PC-9 (cell line): ENCODE data around the gene OXT. TPM values are rescaled to one million over a fixed set of nuclear protein-coding genes. Genes with fewer than 3 reads are reported as not detected.

Experiments used
- BruUV-seq: library from RNA; stranded (reverse); fragments of 400-500 nt; replicated peaks from 2 replicates; lab custom pipeline; 2021; lab: Mats Ljungman, UMichigan
- CTCF ChIA-PET: fragments of 300-600 bp; sonication (Branson Sonifier 250); formaldehyde crosslinking; loops from one replicate; lab custom pipeline; 2022; ENCODE audit warnings: antibody characterized with exemption; lab: Charles Lee
- POLR2A ChIA-PET: fragments of 300-600 bp; sonication (Branson Sonifier 250); formaldehyde crosslinking; loops from one replicate; lab custom pipeline; 2022; ENCODE audit warnings: antibody characterized with exemption; ENCODE audit not compliant: unreplicated experiment; lab: Charles Lee
- DNase-seq, 2 experiments: peaks; one replicate each; pipeline versions ENCODE4 v3.0.0 to v3.0.0-alpha.2; 2015 to 2022; ENCODE audit warnings: mixed read lengths in 1 of 2
- H2AFZ ChIP-seq: fragments of 200-600 bp; sonication (generic); 2 replicates; pipeline ENCODE4 v1.8.1; 2017; ENCODE audit warnings: antibody characterized with exemption
- H3F3A ChIP-seq: fragments of 200-600 bp; sonication (generic); 2 replicates; pipeline ENCODE4 v1.8.1; 2017; ENCODE audit warnings: antibody characterized with exemption, mild to moderate bottlenecking, low read depth; ENCODE audit not compliant: insufficient read depth
- H3K27ac ChIP-seq: fragments of 200-600 bp; sonication (generic); 2 replicates; pipeline ENCODE4 v1.6.1; 2016; ENCODE audit warnings: mixed run types
- H3K27me3 ChIP-seq: fragments of 200-600 bp; sonication (generic); 2 replicates; pipeline ENCODE4 v1.6.1; 2016; ENCODE audit warnings: low read depth, mixed run types; ENCODE audit not compliant: insufficient read depth
- H3K36me3 ChIP-seq: fragments of 200-600 bp; sonication (generic); 2 replicates; pipeline ENCODE4 v1.6.1; 2016; ENCODE audit warnings: low read depth, mixed run types
- H3K4me1 ChIP-seq: fragments of 200-600 bp; sonication (generic); replicated peaks from 2 replicates; pipeline ENCODE4 v1.6.1; 2016; ENCODE audit warnings: mixed run types; ENCODE audit not compliant: insufficient read depth
- H3K4me2 ChIP-seq: fragments of 200-600 bp; sonication (generic); 2 replicates; pipeline ENCODE4 v1.6.1; 2017; ENCODE audit warnings: mixed run types
- H3K4me3 ChIP-seq: fragments of 200-600 bp; sonication (generic); 2 replicates; pipeline ENCODE4 v1.6.1; 2016; ENCODE audit warnings: mixed run types
- H3K79me2 ChIP-seq: fragments of 200-600 bp; sonication (generic); 2 replicates; pipeline ENCODE4 v1.6.1; 2017; ENCODE audit warnings: low read depth, mixed run types
- H3K9me2 ChIP-seq: fragments of 200-600 bp; sonication (generic); 2 replicates; pipeline ENCODE4 v1.8.1; 2017; ENCODE audit warnings: mild to moderate bottlenecking; ENCODE audit not compliant: insufficient read depth
- H3K9me3 ChIP-seq: fragments of 200-600 bp; sonication (generic); 2 replicates; pipeline ENCODE4 v1.8.1; 2016; ENCODE audit warnings: low read depth; ENCODE audit not compliant: insufficient read depth
- H4K20me1 ChIP-seq: fragments of 200-600 bp; sonication (generic); 2 replicates; pipeline ENCODE4 v1.8.1; 2017; ENCODE audit not compliant: insufficient read depth
- CTCF ChIP-seq: fragments of 200-600 bp; sonication (generic); conservative IDR thresholded peaks from 2 replicates; pipeline ENCODE4 v1.6.1; 2017; ENCODE audit warnings: mixed run types, antibody characterized with exemption, mild to moderate bottlenecking, moderate library complexity
- EZH2 ChIP-seq: fragments of 200-600 bp; sonication (generic); IDR thresholded peaks from 2 replicates; pipeline ENCODE4 v1.8.0; 2017; ENCODE audit warnings: antibody characterized with exemption, low read depth
- intact Hi-C: fragments of 100-400 bp; cut with micrococcal nuclease; formaldehyde crosslinking; loops from one replicate; pipeline ENCODE4 v1.10.0; 2022; ENCODE audit not compliant: unreplicated experiment
- total RNA-seq: library from RNA; stranded (reverse); gene quantifications from 2 replicates; pipeline ENCODE4 v1.2.3, GENCODE V29; 2021

OXT gene
- total RNA-seq, 1 experiment from 2014 or later = not detected

- H3K4me1 ChIP-seq = peaks cover 10% of the 10 kb centered on the region
- H3K4me3 ChIP-seq = no peak overlapping the region
- TF ChIP-seq EZH2 (no peak), CTCF (no peak)
- H3K27me3 ChIP-seq = no peaks in the 10 kb centered on the region
- H2AFZ ChIP-seq = no peak overlapping the region
- ChIA-PET POLR2A (interaction anchor here (0.5 kb wide), 1 partner anchor 1186 kb away, joined by 9 read pairs; no protein-coding TSS in a partner anchor), CTCF (interaction anchor here (0.6 kb wide), 2 partner anchors 49 to 50 kb away, joined by 3 to 4 read pairs; no protein-coding TSS in a partner anchor)
- H3K36me3 ChIP-seq = no peaks in the 10 kb centered on the region
- no peaks in the 10 kb centered on the region for H3K79me2 ChIP-seq
- H3F3A ChIP-seq = no peaks in the 10 kb centered on the region; the same call in 1 of the 2 replicates
- no peaks in the 10 kb centered on the region for H3K9me3 ChIP-seq
- no peaks in the 10 kb centered on the region for H3K9me2 ChIP-seq
- BruUV-seq = no TSS peak
- no peaks in the 10 kb centered on the region for H4K20me1 ChIP-seq
- intact Hi-C loops = no loop called here
- H3K4me2 ChIP-seq = no peak overlapping the region
- peak in 1 of 2 experiments; percentile 55 for DNase-seq
- no peak overlapping the region for H3K27ac ChIP-seq
Observed at GRCh38 chr20:3103369-3104032, 32.1 kb downstream of the OXT start.

GRCh38 chr20:3105256-3106137, 34.1 kb downstream of the OXT start:
- DNase-seq = no peak
- ChIA-PET POLR2A (no interaction called here), CTCF (no interaction called here)
- Histone ChIP-seq H3K4me1 (peaks cover 10% of the 10 kb centered on the region), H3K79me2 (no peaks in the 10 kb centered on the region), H4K20me1 (no peaks in the 10 kb centered on the region), H3K9me3 (no peaks in the 10 kb centered on the region), H3K4me3 (no peak overlapping the region), H3K27me3 (no peaks in the 10 kb centered on the region), H3K27ac (no peak overlapping the region), H3F3A (no peaks in the 10 kb centered on the region; the same call in 1 of the 2 replicates), H3K36me3 (no peaks in the 10 kb centered on the region), H3K4me2 (no peak overlapping the region), H2AFZ (no peak overlapping the region), H3K9me2 (no peaks in the 10 kb centered on the region)
- TF ChIP-seq CTCF = no peak
- TF ChIP-seq EZH2 = no peak
- intact Hi-C loops = no loop called here
- no TSS peak for BruUV-seq

- no peak overlapping the region for H3K4me2 ChIP-seq
- no peaks in the 10 kb centered on the region for H4K20me1 ChIP-seq
- H2AFZ ChIP-seq = no peak overlapping the region
- no peak overlapping the region for H3K4me3 ChIP-seq
- no peak overlapping the region for H3K27ac ChIP-seq
- H3K4me1 ChIP-seq = peaks cover 10% of the 10 kb centered on the region
- H3K27me3 ChIP-seq = no peaks in the 10 kb centered on the region
- ChIA-PET POLR2A (no interaction called here), CTCF (no interaction called here)
- no peaks in the 10 kb centered on the region for H3K36me3 ChIP-seq
- no peaks in the 10 kb centered on the region; the same call in 1 of the 2 replicates for H3F3A ChIP-seq
- no peaks in the 10 kb centered on the region for H3K9me3 ChIP-seq
- H3K9me2 ChIP-seq = no peaks in the 10 kb centered on the region
- no TSS peak for BruUV-seq
- no peak for DNase-seq
- H3K79me2 ChIP-seq = no peaks in the 10 kb centered on the region
- intact Hi-C loops = no loop called here
- TF ChIP-seq CTCF (no peak), EZH2 (no peak)
Observed at GRCh38 chr20:3106185-3106584, 34.8 kb downstream of the OXT start.
